Vagina (tissue), 2 donors: Measurements from ENCODE around the gene NPAS2.

Experiments used
- POLR2A ChIP-seq, 2 donors: fragments of 450-650 bp; IDR thresholded peaks; one replicate each; pipeline ENCODE4 v1.6.1; 2017; ENCODE audit warnings: antibody characterized with exemption in 2 of 2, mild to moderate bottlenecking in 2 of 2, moderate library complexity in 2 of 2
- POLR2AphosphoS5 ChIP-seq, 2 donors: sonication (generic); formaldehyde crosslinking; IDR thresholded peaks; one replicate each; pipeline ENCODE4 v1.9.0; 2017; ENCODE audit warnings: antibody characterized with exemption in 2 of 2, mild to moderate bottlenecking in 2 of 2, low read depth in 1 of 2; ENCODE audit not compliant: insufficient read depth in 1 of 2
- TF ChIP-seq, protein P1 (sequence below), 3 experiments: fragments of 450-650 bp in 2 of 3; fragments of 200-600 bp in 1 of 3; sonication (generic) in 1 of 3; IDR thresholded peaks; one replicate each; pipeline ENCODE4 v1.5.1; 2017 to 2019; ENCODE audit warnings: antibody characterized with exemption in 3 of 3, mild to moderate bottlenecking in 2 of 3, moderate library complexity in 2 of 3

DNA sequence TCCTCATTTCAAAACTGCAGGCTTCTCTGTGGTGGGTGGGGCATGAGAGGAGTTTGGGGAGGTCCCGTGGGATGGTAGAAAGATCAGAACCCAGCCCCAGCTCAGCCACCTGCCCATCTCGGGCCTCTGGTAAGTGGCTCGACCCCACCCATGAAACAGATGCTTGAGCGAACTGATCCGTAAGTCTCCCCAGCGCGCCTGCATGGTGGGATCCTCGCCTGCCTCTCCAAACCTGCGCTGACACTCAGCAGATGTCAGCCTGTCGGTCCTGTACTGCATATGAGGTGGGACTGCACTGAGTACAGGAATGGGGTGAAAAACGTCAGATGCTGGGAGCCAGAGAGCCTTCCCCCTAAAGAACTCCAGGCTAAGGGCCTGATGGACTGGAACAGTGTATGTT, 166.2 kb downstream of the NPAS2 start:
- TF ChIP-seq, protein P1, sequence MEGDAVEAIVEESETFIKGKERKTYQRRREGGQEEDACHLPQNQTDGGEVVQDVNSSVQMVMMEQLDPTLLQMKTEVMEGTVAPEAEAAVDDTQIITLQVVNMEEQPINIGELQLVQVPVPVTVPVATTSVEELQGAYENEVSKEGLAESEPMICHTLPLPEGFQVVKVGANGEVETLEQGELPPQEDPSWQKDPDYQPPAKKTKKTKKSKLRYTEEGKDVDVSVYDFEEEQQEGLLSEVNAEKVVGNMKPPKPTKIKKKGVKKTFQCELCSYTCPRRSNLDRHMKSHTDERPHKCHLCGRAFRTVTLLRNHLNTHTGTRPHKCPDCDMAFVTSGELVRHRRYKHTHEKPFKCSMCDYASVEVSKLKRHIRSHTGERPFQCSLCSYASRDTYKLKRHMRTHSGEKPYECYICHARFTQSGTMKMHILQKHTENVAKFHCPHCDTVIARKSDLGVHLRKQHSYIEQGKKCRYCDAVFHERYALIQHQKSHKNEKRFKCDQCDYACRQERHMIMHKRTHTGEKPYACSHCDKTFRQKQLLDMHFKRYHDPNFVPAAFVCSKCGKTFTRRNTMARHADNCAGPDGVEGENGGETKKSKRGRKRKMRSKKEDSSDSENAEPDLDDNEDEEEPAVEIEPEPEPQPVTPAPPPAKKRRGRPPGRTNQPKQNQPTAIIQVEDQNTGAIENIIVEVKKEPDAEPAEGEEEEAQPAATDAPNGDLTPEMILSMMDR (IDR thresholded peaks at IDR 0.05): no peak
- TF ChIP-seq POLR2A (IDR thresholded peaks at IDR 0.05): no peak
- no peak for TF ChIP-seq POLR2AphosphoS5 (IDR thresholded peaks at IDR 0.05; ENCODE audit: insufficient read depth in 1 of 2, low read depth in 1 of 2)
